ENCODE data around the gene DUSP16.
A peak's percentile ranks its signal among the peaks of the same experiment; 100 is the strongest.

The DUSP16 gene, protein sequence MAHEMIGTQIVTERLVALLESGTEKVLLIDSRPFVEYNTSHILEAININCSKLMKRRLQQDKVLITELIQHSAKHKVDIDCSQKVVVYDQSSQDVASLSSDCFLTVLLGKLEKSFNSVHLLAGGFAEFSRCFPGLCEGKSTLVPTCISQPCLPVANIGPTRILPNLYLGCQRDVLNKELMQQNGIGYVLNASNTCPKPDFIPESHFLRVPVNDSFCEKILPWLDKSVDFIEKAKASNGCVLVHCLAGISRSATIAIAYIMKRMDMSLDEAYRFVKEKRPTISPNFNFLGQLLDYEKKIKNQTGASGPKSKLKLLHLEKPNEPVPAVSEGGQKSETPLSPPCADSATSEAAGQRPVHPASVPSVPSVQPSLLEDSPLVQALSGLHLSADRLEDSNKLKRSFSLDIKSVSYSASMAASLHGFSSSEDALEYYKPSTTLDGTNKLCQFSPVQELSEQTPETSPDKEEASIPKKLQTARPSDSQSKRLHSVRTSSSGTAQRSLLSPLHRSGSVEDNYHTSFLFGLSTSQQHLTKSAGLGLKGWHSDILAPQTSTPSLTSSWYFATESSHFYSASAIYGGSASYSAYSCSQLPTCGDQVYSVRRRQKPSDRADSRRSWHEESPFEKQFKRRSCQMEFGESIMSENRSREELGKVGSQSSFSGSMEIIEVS

DNA sequence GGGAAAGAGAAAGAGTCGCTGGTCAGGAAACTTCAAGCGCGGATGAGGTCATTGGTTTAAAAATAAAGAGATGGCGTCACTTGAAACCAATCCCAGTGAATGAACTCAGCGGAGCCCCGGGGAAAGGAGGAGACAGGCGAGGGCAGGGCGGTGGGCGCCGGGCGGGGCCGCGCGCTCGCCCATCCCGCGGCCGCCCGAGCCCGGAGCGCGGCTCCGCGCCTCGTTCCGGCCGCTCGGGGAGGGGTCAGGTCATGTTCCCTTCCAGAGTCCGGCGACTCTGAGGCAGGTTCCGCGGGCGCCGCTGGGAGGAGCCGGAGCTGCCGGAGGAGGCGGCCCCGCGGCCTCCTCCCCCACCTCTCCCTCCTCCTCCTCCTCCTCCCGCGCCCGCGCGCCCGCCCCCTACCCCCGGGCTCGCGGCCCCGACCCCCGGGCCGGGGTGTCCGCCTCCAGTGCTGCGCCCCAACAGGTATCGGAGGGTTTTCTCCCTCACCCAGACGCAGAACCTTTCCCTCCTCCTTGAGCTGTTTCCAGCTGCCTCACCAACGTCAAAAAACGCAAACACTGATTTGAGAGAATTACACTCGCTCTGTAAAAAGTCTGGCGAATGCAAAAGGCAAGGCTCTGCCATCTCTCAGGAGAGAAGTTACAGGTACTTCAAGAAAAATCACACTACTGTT is at the start of gene DUSP16:
TSS of gene DUSP16 (minus strand) at position 279 of the 677 bp plus-strand sequence. CDS start 41,765 bp downstream, outside the sequence.
- Histone ChIP-seq H3K9me3 (ENCODE audit: control insufficient read depth, low read length) (no peaks in the 10 kb centered on the region), H3K36me3 (ENCODE audit: control insufficient read depth, insufficient read depth, low read length, severe bottlenecking) (no peaks in the 10 kb centered on the region), H3K4me3 (ENCODE audit: low read length) (peak within 1 kb of the TSS; percentile 86), H3K4me1 (ENCODE audit: control insufficient read depth, insufficient read depth, low read length) (peaks cover 9% of the 10 kb centered on the region), H3K27me3 (replicated peaks; ENCODE audit: control insufficient read depth, insufficient read depth, low read length) (no peaks in the 10 kb centered on the region), H3K9ac (ENCODE audit: low read length) (peak within 1 kb of the TSS; percentile 85)
- peak; percentile 98 for DNase-seq (ENCODE audit: low read depth)

DNA sequence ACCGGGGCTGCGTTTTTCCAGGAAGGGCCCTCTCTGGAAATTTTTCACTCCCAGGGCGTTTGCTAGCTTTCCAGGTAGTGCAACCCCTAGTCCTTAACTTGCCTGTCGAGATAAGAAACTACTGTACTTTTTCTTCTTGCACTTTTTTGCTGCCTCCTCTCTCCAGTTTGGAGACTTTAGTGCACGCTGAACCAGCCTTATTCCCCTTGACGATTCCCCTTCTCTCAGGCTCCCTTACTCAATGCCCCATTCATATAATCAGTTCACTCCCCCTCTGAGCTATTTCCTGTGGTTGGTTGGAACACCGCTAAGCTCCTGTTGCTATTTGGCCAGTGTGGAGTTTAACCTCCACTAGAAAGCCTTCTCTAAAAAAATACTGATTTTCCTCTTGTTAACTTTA is 49.7 kb upstream of the DUSP16 start:
- no peaks in the 10 kb centered on the region for H3K36me3 ChIP-seq (ENCODE audit: control insufficient read depth, insufficient read depth, low read length, severe bottlenecking)
- H3K9me3 ChIP-seq (ENCODE audit: control insufficient read depth, low read length), result no peaks in the 10 kb centered on the region
- no peaks in the 10 kb centered on the region for H3K27me3 ChIP-seq (replicated peaks; ENCODE audit: control insufficient read depth, insufficient read depth, low read length)
- peak; percentile 67 for DNase-seq (ENCODE audit: low read depth)
- H3K9ac ChIP-seq (ENCODE audit: low read length), result peak overlapping the region; percentile 89
- peaks cover 10% of the 10 kb centered on the region for H3K4me1 ChIP-seq (ENCODE audit: control insufficient read depth, insufficient read depth, low read length)
- peak overlapping the region; percentile 94 for H3K4me3 ChIP-seq (ENCODE audit: low read length)

- peak within 1 kb of the TSS; percentile 89 for H3K9ac ChIP-seq (ENCODE audit: low read length)
- H3K27me3 ChIP-seq (replicated peaks; ENCODE audit: control insufficient read depth, insufficient read depth, low read length), result no peaks in the 10 kb centered on the region
These were observed 49.0 kb upstream of the DUSP16 start, which contains the start of gene CREBL2 for GRCh38 chr12:12611512-12612306. Gene CREBL2, plus strand, starts transcription at chr12:12611876. Its CDS starts 297 bp downstream, at chr12:12612173.

DNA sequence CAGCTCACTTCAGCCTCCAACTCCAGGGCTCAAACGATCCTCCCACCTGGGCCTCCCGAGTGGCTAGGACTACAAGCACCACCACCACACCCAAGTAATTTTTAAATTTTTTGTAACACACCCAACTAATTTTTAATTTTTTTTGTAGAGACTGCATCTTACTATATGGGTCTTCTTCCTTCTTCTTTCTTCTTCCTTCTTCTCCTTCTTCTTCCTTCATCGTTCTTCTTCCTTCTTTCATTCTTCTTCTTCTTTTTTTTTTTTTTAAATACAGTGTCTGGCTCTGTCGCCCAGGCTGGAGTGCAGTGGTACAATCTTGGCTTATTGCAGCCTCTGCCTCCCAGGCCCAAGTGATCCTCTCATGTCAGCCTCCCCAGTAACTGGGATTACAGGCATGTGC is 48.0 kb upstream of the DUSP16 start:
- Histone ChIP-seq H3K4me3 (ENCODE audit: low read length) (peak overlapping the region; percentile 94), H3K9me3 (ENCODE audit: control insufficient read depth, low read length) (no peaks in the 10 kb centered on the region), H3K9ac (ENCODE audit: low read length) (peak overlapping the region; percentile 89), H3K36me3 (ENCODE audit: control insufficient read depth, insufficient read depth, low read length, severe bottlenecking) (no peaks in the 10 kb centered on the region), H3K27me3 (replicated peaks; ENCODE audit: control insufficient read depth, insufficient read depth, low read length) (no peaks in the 10 kb centered on the region), H3K4me1 (ENCODE audit: control insufficient read depth, insufficient read depth, low read length) (peaks cover 10% of the 10 kb centered on the region)
- no peak for DNase-seq (ENCODE audit: low read depth)

More at GRCh38 chr12:12611512-12612306, 49.0 kb upstream of the DUSP16 start, which contains the start of gene CREBL2:
- Histone ChIP-seq H3K4me1 (ENCODE audit: control insufficient read depth, insufficient read depth, low read length) (peaks cover 10% of the 10 kb centered on the region), H3K4me3 (ENCODE audit: low read length) (peak within 1 kb of the TSS; percentile 94), H3K36me3 (ENCODE audit: control insufficient read depth, insufficient read depth, low read length, severe bottlenecking) (no peaks in the 10 kb centered on the region), H3K9me3 (ENCODE audit: control insufficient read depth, low read length) (no peaks in the 10 kb centered on the region)
- DNase-seq (ENCODE audit: low read depth), result peak; percentile 96

DNA sequence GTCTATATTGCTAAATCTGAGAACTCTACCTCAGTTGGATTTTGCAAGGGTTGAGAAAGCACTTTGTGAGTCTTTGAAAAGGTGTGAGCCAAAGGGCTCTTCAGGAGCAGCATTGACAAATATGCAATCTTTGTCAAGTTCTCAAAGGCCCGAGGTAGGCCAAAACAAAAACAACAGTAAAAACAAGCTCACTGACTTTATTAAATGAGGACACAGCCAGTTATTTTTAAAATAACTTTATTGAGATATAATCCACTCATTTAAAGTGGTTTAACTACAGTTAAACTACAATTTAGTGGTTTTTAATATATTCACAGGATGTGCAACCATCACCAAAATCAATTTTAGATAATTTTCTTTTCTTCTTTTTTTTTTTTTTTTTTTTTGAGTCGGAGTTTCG is 47.0 kb upstream of the DUSP16 start:
- Histone ChIP-seq H3K4me1 (ENCODE audit: control insufficient read depth, insufficient read depth, low read length) (peaks cover 10% of the 10 kb centered on the region), H3K9me3 (ENCODE audit: control insufficient read depth, low read length) (no peaks in the 10 kb centered on the region), H3K36me3 (ENCODE audit: control insufficient read depth, insufficient read depth, low read length, severe bottlenecking) (no peaks in the 10 kb centered on the region), H3K27me3 (replicated peaks; ENCODE audit: control insufficient read depth, insufficient read depth, low read length) (no peaks in the 10 kb centered on the region), H3K9ac (ENCODE audit: low read length) (no peak overlapping the region), H3K4me3 (ENCODE audit: low read length) (no peak overlapping the region)
- DNase-seq (ENCODE audit: low read depth), result no peak

- Histone ChIP-seq H3K9me3 (ENCODE audit: control insufficient read depth, low read length) (no peaks in the 10 kb centered on the region), H3K4me3 (ENCODE audit: low read length) (no peak overlapping the region), H3K36me3 (ENCODE audit: control insufficient read depth, insufficient read depth, low read length, severe bottlenecking) (no peaks in the 10 kb centered on the region), H3K27me3 (replicated peaks; ENCODE audit: control insufficient read depth, insufficient read depth, low read length) (no peaks in the 10 kb centered on the region), H3K4me1 (ENCODE audit: control insufficient read depth, insufficient read depth, low read length) (peaks cover 9% of the 10 kb centered on the region), H3K9ac (ENCODE audit: low read length) (no peak overlapping the region)
- DNase-seq (ENCODE audit: low read depth), result no peak
These were observed 45.9 kb upstream of the DUSP16 start for GRCh38 chr12:12608557-12608957.

- DNase-seq (ENCODE audit: low read depth), result peak; percentile 34
- Histone ChIP-seq H3K9ac (ENCODE audit: low read length) (no peak overlapping the region), H3K9me3 (ENCODE audit: control insufficient read depth, low read length) (no peaks in the 10 kb centered on the region), H3K4me3 (ENCODE audit: low read length) (no peak overlapping the region), H3K36me3 (ENCODE audit: control insufficient read depth, insufficient read depth, low read length, severe bottlenecking) (no peaks in the 10 kb centered on the region), H3K4me1 (ENCODE audit: control insufficient read depth, insufficient read depth, low read length) (peaks cover 5% of the 10 kb centered on the region), H3K27me3 (replicated peaks; ENCODE audit: control insufficient read depth, insufficient read depth, low read length) (no peaks in the 10 kb centered on the region)
These were observed 44.3 kb upstream of the DUSP16 start for GRCh38 chr12:12606781-12607589.

- Histone ChIP-seq H3K36me3 (ENCODE audit: control insufficient read depth, insufficient read depth, low read length, severe bottlenecking) (no peaks in the 10 kb centered on the region), H3K4me1 (ENCODE audit: control insufficient read depth, insufficient read depth, low read length) (no peaks in the 10 kb centered on the region), H3K4me3 (ENCODE audit: low read length) (no peak overlapping the region), H3K9me3 (ENCODE audit: control insufficient read depth, low read length) (no peaks in the 10 kb centered on the region), H3K27me3 (replicated peaks; ENCODE audit: control insufficient read depth, insufficient read depth, low read length) (no peaks in the 10 kb centered on the region), H3K9ac (ENCODE audit: low read length) (no peak overlapping the region)
- DNase-seq (ENCODE audit: low read depth), result no peak
These were observed 42.1 kb upstream of the DUSP16 start for GRCh38 chr12:12604740-12605139.

DNA sequence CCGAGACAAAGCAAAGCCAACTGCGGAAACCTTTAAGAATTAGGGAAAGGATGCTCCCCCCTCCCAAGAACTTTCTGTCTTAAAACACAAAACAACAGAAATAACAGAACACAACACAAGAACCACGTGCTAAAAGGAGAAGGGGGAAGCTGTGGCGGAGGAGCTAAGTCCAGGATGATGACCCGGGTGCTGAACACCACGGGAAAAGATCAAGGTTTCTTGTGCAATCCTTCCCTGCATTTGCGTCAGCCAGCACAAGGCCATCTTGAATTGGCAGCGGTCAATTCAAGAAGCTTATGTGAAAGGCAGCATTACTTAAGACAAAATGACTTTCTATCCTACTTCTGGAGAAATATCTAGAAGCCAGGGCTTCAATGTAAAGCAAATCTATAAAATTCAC is 38.0 kb upstream of the DUSP16 start:
- no peaks in the 10 kb centered on the region for H3K36me3 ChIP-seq (ENCODE audit: control insufficient read depth, insufficient read depth, low read length, severe bottlenecking)
- no peak for DNase-seq (ENCODE audit: low read depth)
- no peaks in the 10 kb centered on the region for H3K9me3 ChIP-seq (ENCODE audit: control insufficient read depth, low read length)
- no peak overlapping the region for H3K4me3 ChIP-seq (ENCODE audit: low read length)
- H3K27me3 ChIP-seq (replicated peaks; ENCODE audit: control insufficient read depth, insufficient read depth, low read length), result no peaks in the 10 kb centered on the region
- no peak overlapping the region for H3K9ac ChIP-seq (ENCODE audit: low read length)
- no peaks in the 10 kb centered on the region for H3K4me1 ChIP-seq (ENCODE audit: control insufficient read depth, insufficient read depth, low read length)

Data from adipocyte (in vitro differentiated cells).